HepG2 (cell line): ENCODE data around the gene MMP24OS. TPM values are rescaled to one million over a fixed set of nuclear protein-coding genes. Genes with fewer than 3 reads are reported as not detected.
A peak's percentile ranks its signal among the peaks of the same experiment; 100 is the strongest.

Experiments used
- ARHGAP35 ChIP-seq: sonication (generic); formaldehyde crosslinking; IDR thresholded peaks from 2 replicates; pipeline ENCODE4 v1.9.0; 2022; ENCODE audit warnings: mild to moderate bottlenecking, inconsistent platforms, moderate library complexity, missing genetic modification reagents, borderline replicate concordance
- ATF1 ChIP-seq: IDR thresholded peaks from 2 replicates; pipeline ENCODE4 v1.6.1; 2016; ENCODE audit warnings: mild to moderate bottlenecking, control low read depth
- CENPT ChIP-seq: sonication (generic); formaldehyde crosslinking; IDR thresholded peaks from 2 replicates; pipeline ENCODE4 v1.8.0; 2022; ENCODE audit warnings: low read depth, mild to moderate bottlenecking, moderate library complexity, missing genetic modification reagents
- ELF4 ChIP-seq: sonication (generic); formaldehyde crosslinking; IDR thresholded peaks from 2 replicates; pipeline ENCODE4 v1.5.0; 2020; ENCODE audit warnings: missing genetic modification reagents, mild to moderate bottlenecking, moderate library complexity, borderline replicate concordance
- HOXA5 ChIP-seq: sonication (generic); formaldehyde crosslinking; IDR thresholded peaks from 2 replicates; pipeline ENCODE4 v1.4.0; 2020; ENCODE audit warnings: missing genetic modification reagents
- JUND ChIP-seq: sonication (generic); formaldehyde crosslinking; IDR thresholded peaks from 2 replicates; pipeline ENCODE4 v1.8.0; 2022; ENCODE audit warnings: mild to moderate bottlenecking, missing genetic modification reagents
- KMT2B ChIP-seq: IDR thresholded peaks from 2 replicates; pipeline ENCODE4 v1.6.1; 2016; ENCODE audit warnings: missing genetic modification reagents, missing compliant biosample characterization
- MAZ ChIP-seq, 2 experiments: sonication (generic) in 1 of 2; formaldehyde crosslinking in 1 of 2; IDR thresholded peaks; 2 replicates each; pipeline versions ENCODE4 v1.5.0 to v1.6.1; 2012 to 2020; ENCODE audit warnings: low read depth in 2 of 2, mild to moderate bottlenecking in 2 of 2, borderline replicate concordance in 1 of 2, improper control_type of control experiment in 1 of 2, low read length in 1 of 2, missing genetic modification reagents in 1 of 2, moderate library complexity in 1 of 2
- PHF20 ChIP-seq: sonication (generic); formaldehyde crosslinking; IDR thresholded peaks from 2 replicates; pipeline ENCODE4 v1.5.0; 2020; ENCODE audit warnings: mild to moderate bottlenecking, missing genetic modification reagents
- PHF8 ChIP-seq: sonication (generic); formaldehyde crosslinking; IDR thresholded peaks from 2 replicates; pipeline ENCODE4 v1.5.0; 2020; ENCODE audit warnings: missing genetic modification reagents
- PLRG1 ChIP-seq: fragments of 450-650 bp; conservative IDR thresholded peaks from 2 replicates; pipeline ENCODE4 v1.6.1; 2016
- RFX3 ChIP-seq: IDR thresholded peaks from 2 replicates; pipeline ENCODE4 v1.6.1; 2016; ENCODE audit warnings: missing biosample characterization, missing genetic modification reagents
- RXRA ChIP-seq: sonication (generic); formaldehyde crosslinking; IDR thresholded peaks from 2 replicates; pipeline ENCODE4 v1.5.1; 2020; ENCODE audit warnings: missing genetic modification reagents
- SALL2 ChIP-seq: sonication (generic); formaldehyde crosslinking; IDR thresholded peaks from 2 replicates; pipeline ENCODE4 v1.8.1; 2023; ENCODE audit warnings: mild to moderate bottlenecking, missing genetic modification reagents, inconsistent platforms
- SNAPC5 ChIP-seq: sonication (generic); formaldehyde crosslinking; IDR thresholded peaks from 2 replicates; pipeline ENCODE4 v1.8.1; 2023; ENCODE audit warnings: mild to moderate bottlenecking, missing genetic modification reagents, borderline replicate concordance
- SSRP1 ChIP-seq: IDR thresholded peaks from 2 replicates; pipeline ENCODE4 v1.6.1; 2016; ENCODE audit warnings: control low read depth
- YY1 ChIP-seq: IDR thresholded peaks from 2 replicates; pipeline ENCODE4 v1.6.1; 2011; ENCODE audit warnings: low read length, low read depth, moderate library complexity, mild to moderate bottlenecking; ENCODE audit not compliant: insufficient read depth, insufficient replicate concordance
- ZNF33B ChIP-seq: sonication (generic); formaldehyde crosslinking; IDR thresholded peaks from 2 replicates; pipeline ENCODE4 v1.5.1; 2020; ENCODE audit warnings: mild to moderate bottlenecking, missing genetic modification reagents
- ZNF451 ChIP-seq: sonication (generic); formaldehyde crosslinking; IDR thresholded peaks from 2 replicates; pipeline ENCODE4 v1.5.0; 2020; ENCODE audit warnings: mild to moderate bottlenecking, missing genetic modification reagents
- ZNF609 ChIP-seq: sonication (generic); formaldehyde crosslinking; IDR thresholded peaks from 2 replicates; pipeline ENCODE4 v1.4.0; 2020; ENCODE audit warnings: mild to moderate bottlenecking, missing genetic modification reagents, borderline replicate concordance
- ZNF615 ChIP-seq: sonication (generic); formaldehyde crosslinking; IDR thresholded peaks from 2 replicates; pipeline ENCODE4 v1.5.0; 2020; ENCODE audit warnings: mild to moderate bottlenecking, missing genetic modification reagents, borderline replicate concordance
- ZNF761 ChIP-seq: sonication (generic); formaldehyde crosslinking; conservative IDR thresholded peaks from 2 replicates; pipeline ENCODE4 v1.4.0; 2020; ENCODE audit warnings: mild to moderate bottlenecking, missing genetic modification reagents
- ZNF768 ChIP-seq: sonication (generic); formaldehyde crosslinking; IDR thresholded peaks from 2 replicates; pipeline ENCODE4 v1.4.0; 2020; ENCODE audit warnings: missing genetic modification reagents
- polyA plus RNA-seq, 8 experiments: library from polyadenylated mRNA; depleted of rRNA in 3 of 8; stranded (reverse) in 7 of 8; unstranded in 1 of 8; fragments of >200 nt; fragmentation: Illumina TruSeq in 4 of 8; extraction: Trizol in 4 of 8; gene quantifications; 2 replicates each; pipeline versions ENCODE4 v1.2.1 to v1.2.3, GENCODE V29; 2011 to 2016; ENCODE audit warnings: low read depth in 4 of 8, missing spikeins in 1 of 8, mixed read lengths in 1 of 8; ENCODE audit not compliant: insufficient read depth in 1 of 8
- total RNA-seq, 5 experiments: library from RNA; depleted of rRNA; stranded (reverse); fragments of >200 nt; fragmentation: Illumina TruSeq; extraction: Trizol; gene quantifications; 2 replicates each; pipeline ENCODE4 v1.2.3, GENCODE V29; 2016; ENCODE audit warnings: low read depth in 1 of 5
- TF ChIP-seq, protein P1 (sequence below): sonication (generic); formaldehyde crosslinking; conservative IDR thresholded peaks from 2 replicates; pipeline ENCODE4 v1.4.0; 2020; ENCODE audit warnings: missing genetic modification reagents

Gene MMP24OS
- total and polyA plus RNA-seq, 2 of the 13 experiments (the other 11 are each of a cell fraction or from before 2014, with no cell fraction given), result 6.0 to 8.5 TPM

- TF ChIP-seq SALL2 (CRISPR knock-in tag) (peak; percentile 48; the same call in 1 of the 2 replicates), HOXA5 (CRISPR knock-in tag) (no peak), ELF4 (CRISPR knock-in tag) (no peak), SNAPC5 (CRISPR knock-in tag) (no peak), ZNF451 (CRISPR knock-in tag) (0 out of 2 replicates have a peak, but pooled peaks have one; percentile 17), ZNF615 (no peak), PHF20 (CRISPR knock-in tag) (0 out of 2 replicates have a peak, but pooled peaks have one; percentile 14), JUND (CRISPR knock-in tag) (no peak), ATF1 (CRISPR knock-in tag) (no peak), PLRG1 (no peak), RFX3 (CRISPR knock-in tag) (no peak), YY1 (no peak), CENPT (no peak), ARHGAP35 (CRISPR knock-in tag) (no peak), ZNF768 (CRISPR knock-in tag) (peak; percentile 35; the same call in 1 of the 2 replicates), PHF8 (CRISPR knock-in tag) (no peak), MAZ (IDR thresholded peaks at IDR 0.05; ENCODE audit: borderline replicate concordance, low read depth, low read length) (no peak), MAZ (CRISPR knock-in tag; IDR thresholded peaks at IDR 0.05; ENCODE audit: low read depth) (peak; percentile 32; the same call in 1 of the 2 replicates), SSRP1 (peak; percentile 88; the same call in 1 of the 2 replicates), ZNF761 (CRISPR knock-in tag) (no peak), RXRA (no peak), KMT2B (CRISPR knock-in tag) (no peak), ZNF33B (CRISPR knock-in tag) (no peak), ZNF609 (no peak)
- TF ChIP-seq, protein P1, sequence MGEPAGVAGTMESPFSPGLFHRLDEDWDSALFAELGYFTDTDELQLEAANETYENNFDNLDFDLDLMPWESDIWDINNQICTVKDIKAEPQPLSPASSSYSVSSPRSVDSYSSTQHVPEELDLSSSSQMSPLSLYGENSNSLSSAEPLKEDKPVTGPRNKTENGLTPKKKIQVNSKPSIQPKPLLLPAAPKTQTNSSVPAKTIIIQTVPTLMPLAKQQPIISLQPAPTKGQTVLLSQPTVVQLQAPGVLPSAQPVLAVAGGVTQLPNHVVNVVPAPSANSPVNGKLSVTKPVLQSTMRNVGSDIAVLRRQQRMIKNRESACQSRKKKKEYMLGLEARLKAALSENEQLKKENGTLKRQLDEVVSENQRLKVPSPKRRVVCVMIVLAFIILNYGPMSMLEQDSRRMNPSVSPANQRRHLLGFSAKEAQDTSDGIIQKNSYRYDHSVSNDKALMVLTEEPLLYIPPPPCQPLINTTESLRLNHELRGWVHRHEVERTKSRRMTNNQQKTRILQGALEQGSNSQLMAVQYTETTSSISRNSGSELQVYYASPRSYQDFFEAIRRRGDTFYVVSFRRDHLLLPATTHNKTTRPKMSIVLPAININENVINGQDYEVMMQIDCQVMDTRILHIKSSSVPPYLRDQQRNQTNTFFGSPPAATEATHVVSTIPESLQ, result no peak
Measured at GRCh38 chr20:35275741-35276251, 2.1 kb downstream of the MMP24OS start (continued).
